Measurements from ENCODE around the gene ZNRF2. TPM values are rescaled to one million over a fixed set of nuclear protein-coding genes. Genes with fewer than 3 reads are reported as not detected.

ZNRF2 gene
- total and polyA plus RNA-seq, 10 of the 15 experiments (the other 5 are each of a cell fraction or from before 2014, with no cell fraction given): 1.2 to 20.4 (median 9.5) TPM

DNA sequence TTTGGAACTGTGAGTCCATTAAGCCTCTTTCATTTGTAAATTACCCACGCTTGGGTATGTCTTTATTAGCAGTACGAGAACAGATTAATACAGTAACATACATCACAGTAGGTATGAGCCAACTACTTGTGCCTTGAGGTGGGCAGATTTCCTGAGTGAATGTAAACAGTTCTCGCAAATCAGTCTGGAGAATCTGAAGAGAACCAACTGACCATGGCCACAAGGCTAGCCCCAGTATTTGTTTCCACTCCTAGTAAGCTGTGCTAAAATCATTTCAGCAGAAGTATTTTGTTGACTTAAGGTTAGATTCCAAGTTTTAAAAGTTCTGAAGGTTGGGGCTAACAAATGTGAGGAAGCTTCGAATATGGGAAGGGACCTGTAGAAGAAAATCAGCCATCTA is 111.3 kb downstream of the ZNRF2 start:
- ChIA-PET CTCF (interaction anchor here (0.8 to 1.6 kb wide), 6 partner anchors 10 to 231 kb away, joined by 3 to 7 read pairs (median 4); no protein-coding TSS in a partner anchor), POLR2A (no interaction called here), RAD21 (ENCODE audit: unreplicated experiment) (interaction anchor here (1.9 kb wide), 1 partner anchor 119 kb away, joined by 5 read pairs; no protein-coding TSS in a partner anchor), SMC1A (ENCODE audit: uncharacterized antibody, unreplicated experiment) (interaction anchor here (0.7 to 1.7 kb wide), 7 partner anchors 12 to 120 kb away, joined by 3 to 7 read pairs (median 4); no protein-coding TSS in a partner anchor)
- Histone ChIP-seq H3K27me3 (replicated peaks in 1 of 2; ENCODE audit: control insufficient read depth in 2 of 2, insufficient read depth in 2 of 2, low read length in 1 of 2) (no peaks in the 10 kb centered on the region), H3K27ac (ENCODE audit: control insufficient read depth, insufficient read depth) (no peak overlapping the region), H3K4me1 (ENCODE audit: control insufficient read depth, insufficient read depth, low read length) (no peaks in the 10 kb centered on the region), H2AFZ (ENCODE audit: control insufficient read depth, low read depth, low read length) (no peak overlapping the region), H4K20me1 (ENCODE audit: control insufficient read depth, insufficient read depth) (no peaks in the 10 kb centered on the region), H3K36me3 (ENCODE audit: control insufficient read depth in 2 of 2, insufficient read depth in 2 of 2, low read length in 1 of 2) (no peaks in the 10 kb centered on the region), H3K9ac (ENCODE audit: control insufficient read depth, insufficient read depth, low read length) (no peak overlapping the region), H3K9me3 (replicated peaks; ENCODE audit: control insufficient read depth, insufficient read depth, low read length) (no peaks in the 10 kb centered on the region), H3K79me2 (ENCODE audit: control insufficient read depth, insufficient read depth, low read length) (no peaks in the 10 kb centered on the region), H3K4me2 (ENCODE audit: control insufficient read depth, insufficient read depth) (no peak overlapping the region), H3K4me3 (no peak overlapping the region)
- intact Hi-C loops (cut with micrococcal nuclease; ENCODE audit: unreplicated experiment): no loop called here
- ATAC-seq: no peak
- no peak for FAIRE-seq
- 90% methylated on average over 4 of the region's 4 CpGs for WGBS (ENCODE audit: insufficient coverage, insufficient replicate concordance, low lambda C conversion rate, missing lambda C conversion rate)
- in situ Hi-C loops (cut with MboI): no loop called here
- no peak for DNase-seq (ENCODE audit: low read depth, low spot score)
- TF ChIP-seq ZNF622 (IDR thresholded peaks at IDR 0.05) (no peak), CHD2 (IDR thresholded peaks at IDR 0.05; ENCODE audit: borderline replicate concordance, low read depth, low read length) (no peak), PAX5 (IDR thresholded peaks at IDR 0.05; ENCODE audit: borderline replicate concordance, low read depth, low read length) (no peak), CHD1 (IDR thresholded peaks at IDR 0.05; ENCODE audit: low read depth, low read length) (no peak), HDAC6 (IDR thresholded peaks at IDR 0.05; ENCODE audit: unreplicated experiment) (no peak), RBBP5 (conservative IDR thresholded peaks at IDR 0.05) (no peak), NBN (IDR thresholded peaks at IDR 0.05) (no peak)
- TF ChIP-seq, protein P1, sequence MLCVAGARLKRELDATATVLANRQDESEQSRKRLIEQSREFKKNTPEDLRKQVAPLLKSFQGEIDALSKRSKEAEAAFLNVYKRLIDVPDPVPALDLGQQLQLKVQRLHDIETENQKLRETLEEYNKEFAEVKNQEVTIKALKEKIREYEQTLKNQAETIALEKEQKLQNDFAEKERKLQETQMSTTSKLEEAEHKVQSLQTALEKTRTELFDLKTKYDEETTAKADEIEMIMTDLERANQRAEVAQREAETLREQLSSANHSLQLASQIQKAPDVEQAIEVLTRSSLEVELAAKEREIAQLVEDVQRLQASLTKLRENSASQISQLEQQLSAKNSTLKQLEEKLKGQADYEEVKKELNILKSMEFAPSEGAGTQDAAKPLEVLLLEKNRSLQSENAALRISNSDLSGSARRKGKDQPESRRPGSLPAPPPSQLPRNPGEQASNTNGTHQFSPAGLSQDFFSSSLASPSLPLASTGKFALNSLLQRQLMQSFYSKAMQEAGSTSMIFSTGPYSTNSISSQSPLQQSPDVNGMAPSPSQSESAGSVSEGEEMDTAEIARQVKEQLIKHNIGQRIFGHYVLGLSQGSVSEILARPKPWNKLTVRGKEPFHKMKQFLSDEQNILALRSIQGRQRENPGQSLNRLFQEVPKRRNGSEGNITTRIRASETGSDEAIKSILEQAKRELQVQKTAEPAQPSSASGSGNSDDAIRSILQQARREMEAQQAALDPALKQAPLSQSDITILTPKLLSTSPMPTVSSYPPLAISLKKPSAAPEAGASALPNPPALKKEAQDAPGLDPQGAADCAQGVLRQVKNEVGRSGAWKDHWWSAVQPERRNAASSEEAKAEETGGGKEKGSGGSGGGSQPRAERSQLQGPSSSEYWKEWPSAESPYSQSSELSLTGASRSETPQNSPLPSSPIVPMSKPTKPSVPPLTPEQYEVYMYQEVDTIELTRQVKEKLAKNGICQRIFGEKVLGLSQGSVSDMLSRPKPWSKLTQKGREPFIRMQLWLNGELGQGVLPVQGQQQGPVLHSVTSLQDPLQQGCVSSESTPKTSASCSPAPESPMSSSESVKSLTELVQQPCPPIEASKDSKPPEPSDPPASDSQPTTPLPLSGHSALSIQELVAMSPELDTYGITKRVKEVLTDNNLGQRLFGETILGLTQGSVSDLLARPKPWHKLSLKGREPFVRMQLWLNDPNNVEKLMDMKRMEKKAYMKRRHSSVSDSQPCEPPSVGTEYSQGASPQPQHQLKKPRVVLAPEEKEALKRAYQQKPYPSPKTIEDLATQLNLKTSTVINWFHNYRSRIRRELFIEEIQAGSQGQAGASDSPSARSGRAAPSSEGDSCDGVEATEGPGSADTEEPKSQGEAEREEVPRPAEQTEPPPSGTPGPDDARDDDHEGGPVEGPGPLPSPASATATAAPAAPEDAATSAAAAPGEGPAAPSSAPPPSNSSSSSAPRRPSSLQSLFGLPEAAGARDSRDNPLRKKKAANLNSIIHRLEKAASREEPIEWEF (IDR thresholded peaks at IDR 0.05; ENCODE audit: insufficient replicate concordance, low read depth, low read length): no peak
- BruUV-seq (replicated peaks): no TSS peak

Measured in GM12878 (cell line).